Neural cell (in vitro differentiated cells): ENCODE data around the gene MSH3. TPM values are rescaled to one million over a fixed set of nuclear protein-coding genes. Genes with fewer than 3 reads are reported as not detected.

Experiments used
- H2AFZ ChIP-seq: fragments of 200-600, 300-800 bp; sonication (generic), shearing (Covaris generic); 2 replicates; pipeline ENCODE4 v1.6.0; 2014; ENCODE audit warnings: low read depth, mild to moderate bottlenecking, antibody characterized with exemption, low read length, moderate library complexity
- H3F3A ChIP-seq: fragments of 200-600 bp; shearing (Covaris generic); 2 replicates; pipeline ENCODE4 v1.6.1; 2016; ENCODE audit warnings: mild to moderate bottlenecking, moderate library complexity, mixed read lengths, antibody characterized with exemption, low read length; ENCODE audit not compliant: insufficient read depth, poor library complexity, severe bottlenecking
- H3K27ac ChIP-seq: fragments of 200-600, 300-800 bp; sonication (generic), shearing (Covaris generic); 2 replicates; pipeline ENCODE4 v1.5.1; 2014; ENCODE audit warnings: mild to moderate bottlenecking, low read length, moderate library complexity
- H3K27me3 ChIP-seq: fragments of 300-800, 200-600 bp; sonication (generic), shearing (Covaris generic); 2 replicates; pipeline ENCODE4 v1.6.0; 2014; ENCODE audit warnings: mild to moderate bottlenecking, low read depth, low read length, moderate library complexity; ENCODE audit not compliant: insufficient read depth
- H3K36me3 ChIP-seq: fragments of 300-800, 200-600 bp; sonication (generic), shearing (Covaris generic); 2 replicates; pipeline ENCODE4 v1.5.1; 2014; ENCODE audit warnings: mild to moderate bottlenecking, antibody characterized with exemption, low read length, moderate library complexity; ENCODE audit not compliant: insufficient read depth
- H3K4me2 ChIP-seq: fragments of 300-800, 200-600 bp; sonication (generic), shearing (Covaris generic); 2 replicates; pipeline ENCODE4 v1.6.0; 2014; ENCODE audit warnings: mild to moderate bottlenecking, low read length
- H3K4me3 ChIP-seq: fragments of 300-800, 200-600 bp; sonication (generic), shearing (Covaris generic); 2 replicates; pipeline ENCODE4 v1.5.1; 2014; ENCODE audit warnings: mild to moderate bottlenecking, low read length, moderate library complexity
- H3K79me2 ChIP-seq: fragments of 200-600 bp; shearing (Covaris generic); replicated peaks from 2 replicates; pipeline ENCODE4 v1.6.0; 2014; ENCODE audit warnings: mild to moderate bottlenecking, low read length, moderate library complexity; ENCODE audit not compliant: insufficient read depth
- H3K9ac ChIP-seq: fragments of 300-800, 200-600 bp; sonication (generic), shearing (Covaris generic); 2 replicates; pipeline ENCODE4 v1.6.1; 2016; ENCODE audit warnings: mild to moderate bottlenecking, low read length, mixed read lengths
- H3K9me2 ChIP-seq: fragments of 200-600 bp; shearing (Covaris generic); 2 replicates; pipeline ENCODE4 v1.6.1; 2016; ENCODE audit warnings: mild to moderate bottlenecking, low read length, mixed read lengths; ENCODE audit not compliant: insufficient read depth
- H3K9me3 ChIP-seq: fragments of 200-600, 300-800 bp; sonication (generic), shearing (Covaris generic); 2 replicates; pipeline ENCODE4 v1.6.1; 2016; ENCODE audit warnings: mild to moderate bottlenecking, mixed run types, low read length, moderate library complexity, mixed read lengths
- H4K20me1 ChIP-seq: fragments of 200-600 bp; shearing (Covaris generic); 2 replicates; pipeline ENCODE4 v1.6.1; 2016; ENCODE audit warnings: mild to moderate bottlenecking, mixed run types; ENCODE audit not compliant: insufficient read depth
- EP300 ChIP-seq: fragments of 450-650 bp; conservative IDR thresholded peaks from 2 replicates; pipeline ENCODE4 v1.6.1; 2014; ENCODE audit warnings: antibody characterized with exemption, mild to moderate bottlenecking, moderate library complexity; ENCODE audit not compliant: poor library complexity, severe bottlenecking
- EZH2 ChIP-seq: fragments of 200-600, 300-800 bp; shearing (Covaris generic), sonication (generic); IDR thresholded peaks from 2 replicates; pipeline ENCODE4 v1.6.1; 2014; ENCODE audit warnings: antibody characterized with exemption, low read length, borderline replicate concordance, mild to moderate bottlenecking; ENCODE audit not compliant: insufficient read depth, poor library complexity, severe bottlenecking
- MXI1 ChIP-seq: fragments of 450-650 bp; conservative IDR thresholded peaks from 2 replicates; pipeline ENCODE4 v1.6.1; 2014; ENCODE audit warnings: antibody characterized with exemption, mild to moderate bottlenecking; ENCODE audit not compliant: poor library complexity, severe bottlenecking
- POLR2AphosphoS5 ChIP-seq: IDR thresholded peaks from 2 replicates; pipeline ENCODE4 v1.6.1; 2012
- RAD21 ChIP-seq: fragments of 450-650 bp; conservative IDR thresholded peaks from 2 replicates; pipeline ENCODE4 v1.6.1; 2014; ENCODE audit warnings: antibody characterized with exemption, mild to moderate bottlenecking, moderate library complexity
- SMC3 ChIP-seq: fragments of 450-650 bp; conservative IDR thresholded peaks from 2 replicates; pipeline ENCODE4 v1.6.1; 2014; ENCODE audit warnings: antibody characterized with exemption, mild to moderate bottlenecking, moderate library complexity; ENCODE audit not compliant: poor library complexity
- TAF1 ChIP-seq: IDR thresholded peaks from 2 replicates; pipeline ENCODE4 v1.6.1; 2012; ENCODE audit warnings: low read depth
- polyA plus RNA-seq: library from polyadenylated mRNA; depleted of rRNA; stranded (reverse); fragments of >200 nt; gene quantifications from 2 replicates; pipeline ENCODE4 v1.2.3, GENCODE V29; 2014
- TF ChIP-seq, protein P1 (sequence below): IDR thresholded peaks from 2 replicates; pipeline ENCODE4 v1.6.1; 2012; ENCODE audit warnings: borderline replicate concordance
- TF ChIP-seq, protein P2 (sequence below): fragments of 450-650 bp; IDR thresholded peaks from 2 replicates; pipeline ENCODE4 v1.5.1; 2014; ENCODE audit warnings: antibody characterized with exemption, mild to moderate bottlenecking, moderate library complexity; ENCODE audit not compliant: poor library complexity, severe bottlenecking

MSH3 gene
- polyA plus RNA-seq, 1 donor from 2014 or later, result 9.8 TPM

DNA sequence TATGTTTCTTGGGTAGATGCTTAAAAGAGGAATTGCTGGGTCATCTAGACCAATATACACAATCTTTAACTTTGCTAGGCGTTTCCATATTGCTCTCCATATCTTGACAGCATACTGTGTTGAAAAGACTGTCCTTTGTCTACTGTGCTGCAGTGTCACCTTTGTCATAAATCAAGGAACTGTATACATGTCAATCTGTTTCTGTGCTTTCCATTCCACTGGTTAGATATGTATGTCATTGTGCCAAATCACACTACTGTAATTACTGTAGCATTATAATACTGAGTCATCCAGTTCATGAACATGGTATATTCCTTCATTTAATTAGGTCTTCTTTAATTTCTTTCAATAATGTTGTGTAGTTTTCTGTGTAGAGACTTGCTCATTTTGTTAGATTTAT is 156.0 kb downstream of the MSH3 start:
- H3K27me3 ChIP-seq, result no peaks in the 10 kb centered on the region
- H3K4me2 ChIP-seq, result peak overlapping the region; percentile 11
- no peaks in the 10 kb centered on the region for H4K20me1 ChIP-seq
- no peaks in the 10 kb centered on the region for H3K9me3 ChIP-seq
- H3F3A ChIP-seq, result no peaks in the 10 kb centered on the region
- H3K9ac ChIP-seq, result no peak overlapping the region
- H3K79me2 ChIP-seq, result no peaks in the 10 kb centered on the region
- H3K4me3 ChIP-seq, result peak overlapping the region; percentile 26
- no peaks in the 10 kb centered on the region for H3K9me2 ChIP-seq
- H3K36me3 ChIP-seq, result no peaks in the 10 kb centered on the region
- no peak overlapping the region for H2AFZ ChIP-seq
- no peak for TF ChIP-seq RAD21
- peak; percentile 94 for TF ChIP-seq EP300
- no peak for TF ChIP-seq TAF1
- TF ChIP-seq POLR2AphosphoS5, result peak; percentile 79
- peak overlapping the region; percentile 66 for H3K27ac ChIP-seq

DNA sequence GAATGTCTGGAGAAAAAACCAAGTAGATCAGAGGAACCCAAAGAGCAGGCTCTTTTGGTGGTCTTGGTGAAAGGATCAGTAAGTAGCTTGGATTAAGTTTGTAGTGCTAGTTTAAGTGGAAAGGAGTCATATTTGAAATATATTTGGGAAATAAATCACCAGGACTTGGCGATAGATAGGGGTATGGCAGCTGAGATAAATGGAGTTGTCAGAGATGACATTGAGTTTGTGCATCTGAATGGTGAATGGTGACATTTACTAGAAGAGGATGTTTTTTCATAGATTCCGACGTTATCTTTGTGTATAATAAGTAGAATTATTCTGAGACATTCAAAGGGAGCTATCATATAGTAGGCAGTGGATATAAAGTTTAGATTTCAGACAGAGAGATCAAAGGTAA is 162.1 kb downstream of the MSH3 start:
- H3K4me2 ChIP-seq, result no peak overlapping the region
- H3K79me2 ChIP-seq, result no peaks in the 10 kb centered on the region
- no peaks in the 10 kb centered on the region for H4K20me1 ChIP-seq
- no peaks in the 10 kb centered on the region for H3K36me3 ChIP-seq
- H3K4me3 ChIP-seq, result no peak overlapping the region
- no peaks in the 10 kb centered on the region for H3K27me3 ChIP-seq
- TF ChIP-seq, protein P1, sequence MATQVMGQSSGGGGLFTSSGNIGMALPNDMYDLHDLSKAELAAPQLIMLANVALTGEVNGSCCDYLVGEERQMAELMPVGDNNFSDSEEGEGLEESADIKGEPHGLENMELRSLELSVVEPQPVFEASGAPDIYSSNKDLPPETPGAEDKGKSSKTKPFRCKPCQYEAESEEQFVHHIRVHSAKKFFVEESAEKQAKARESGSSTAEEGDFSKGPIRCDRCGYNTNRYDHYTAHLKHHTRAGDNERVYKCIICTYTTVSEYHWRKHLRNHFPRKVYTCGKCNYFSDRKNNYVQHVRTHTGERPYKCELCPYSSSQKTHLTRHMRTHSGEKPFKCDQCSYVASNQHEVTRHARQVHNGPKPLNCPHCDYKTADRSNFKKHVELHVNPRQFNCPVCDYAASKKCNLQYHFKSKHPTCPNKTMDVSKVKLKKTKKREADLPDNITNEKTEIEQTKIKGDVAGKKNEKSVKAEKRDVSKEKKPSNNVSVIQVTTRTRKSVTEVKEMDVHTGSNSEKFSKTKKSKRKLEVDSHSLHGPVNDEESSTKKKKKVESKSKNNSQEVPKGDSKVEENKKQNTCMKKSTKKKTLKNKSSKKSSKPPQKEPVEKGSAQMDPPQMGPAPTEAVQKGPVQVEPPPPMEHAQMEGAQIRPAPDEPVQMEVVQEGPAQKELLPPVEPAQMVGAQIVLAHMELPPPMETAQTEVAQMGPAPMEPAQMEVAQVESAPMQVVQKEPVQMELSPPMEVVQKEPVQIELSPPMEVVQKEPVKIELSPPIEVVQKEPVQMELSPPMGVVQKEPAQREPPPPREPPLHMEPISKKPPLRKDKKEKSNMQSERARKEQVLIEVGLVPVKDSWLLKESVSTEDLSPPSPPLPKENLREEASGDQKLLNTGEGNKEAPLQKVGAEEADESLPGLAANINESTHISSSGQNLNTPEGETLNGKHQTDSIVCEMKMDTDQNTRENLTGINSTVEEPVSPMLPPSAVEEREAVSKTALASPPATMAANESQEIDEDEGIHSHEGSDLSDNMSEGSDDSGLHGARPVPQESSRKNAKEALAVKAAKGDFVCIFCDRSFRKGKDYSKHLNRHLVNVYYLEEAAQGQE, result no peak
- TF ChIP-seq EZH2 (no peak), MXI1 (no peak), TAF1 (no peak), SMC3 (no peak), RAD21 (no peak), EP300 (no peak), POLR2AphosphoS5 (no peak)
- TF ChIP-seq, protein P2, sequence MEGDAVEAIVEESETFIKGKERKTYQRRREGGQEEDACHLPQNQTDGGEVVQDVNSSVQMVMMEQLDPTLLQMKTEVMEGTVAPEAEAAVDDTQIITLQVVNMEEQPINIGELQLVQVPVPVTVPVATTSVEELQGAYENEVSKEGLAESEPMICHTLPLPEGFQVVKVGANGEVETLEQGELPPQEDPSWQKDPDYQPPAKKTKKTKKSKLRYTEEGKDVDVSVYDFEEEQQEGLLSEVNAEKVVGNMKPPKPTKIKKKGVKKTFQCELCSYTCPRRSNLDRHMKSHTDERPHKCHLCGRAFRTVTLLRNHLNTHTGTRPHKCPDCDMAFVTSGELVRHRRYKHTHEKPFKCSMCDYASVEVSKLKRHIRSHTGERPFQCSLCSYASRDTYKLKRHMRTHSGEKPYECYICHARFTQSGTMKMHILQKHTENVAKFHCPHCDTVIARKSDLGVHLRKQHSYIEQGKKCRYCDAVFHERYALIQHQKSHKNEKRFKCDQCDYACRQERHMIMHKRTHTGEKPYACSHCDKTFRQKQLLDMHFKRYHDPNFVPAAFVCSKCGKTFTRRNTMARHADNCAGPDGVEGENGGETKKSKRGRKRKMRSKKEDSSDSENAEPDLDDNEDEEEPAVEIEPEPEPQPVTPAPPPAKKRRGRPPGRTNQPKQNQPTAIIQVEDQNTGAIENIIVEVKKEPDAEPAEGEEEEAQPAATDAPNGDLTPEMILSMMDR, result no peak
- no peak overlapping the region for H2AFZ ChIP-seq
- no peak overlapping the region for H3K9ac ChIP-seq
- H3K27ac ChIP-seq, result no peak overlapping the region
- H3K9me2 ChIP-seq, result no peaks in the 10 kb centered on the region
- no peaks in the 10 kb centered on the region for H3K9me3 ChIP-seq
- H3F3A ChIP-seq, result no peaks in the 10 kb centered on the region

DNA sequence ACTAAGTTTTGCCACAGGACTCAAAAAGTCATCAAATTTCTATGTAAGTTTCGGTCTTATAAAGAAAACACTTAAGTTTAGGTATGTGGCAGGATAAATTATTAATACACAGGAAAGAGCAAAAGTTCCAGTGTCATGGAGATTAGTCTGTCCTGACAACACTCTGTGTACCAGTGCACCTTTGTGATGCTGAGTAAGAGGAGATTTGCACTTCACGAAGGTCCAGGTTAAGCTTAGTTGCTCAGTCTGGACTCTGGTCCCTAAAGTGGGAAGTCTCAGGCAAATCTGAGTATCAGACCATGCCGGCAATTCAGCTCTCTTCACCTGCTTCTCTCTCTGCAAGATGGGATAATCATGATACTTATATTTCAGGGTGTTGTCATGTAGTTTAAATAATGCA is 166.2 kb downstream of the MSH3 start:
- no peak overlapping the region for H3K27ac ChIP-seq
- H3K9me2 ChIP-seq, result no peaks in the 10 kb centered on the region
- no peaks in the 10 kb centered on the region for H3K79me2 ChIP-seq
- H3K9ac ChIP-seq, result no peak overlapping the region
- H3K27me3 ChIP-seq, result no peaks in the 10 kb centered on the region
- no peaks in the 10 kb centered on the region for H3F3A ChIP-seq
- H3K36me3 ChIP-seq, result no peaks in the 10 kb centered on the region
- no peak overlapping the region for H2AFZ ChIP-seq
- no peak for TF ChIP-seq SMC3
- TF ChIP-seq POLR2AphosphoS5, result no peak
- TF ChIP-seq, protein P2, result no peak
- TF ChIP-seq MXI1, result no peak
- no peak for TF ChIP-seq TAF1
- TF ChIP-seq RAD21, result no peak
- TF ChIP-seq EZH2, result no peak
- TF ChIP-seq EP300, result no peak
- TF ChIP-seq, protein P1, result no peak
- H3K4me2 ChIP-seq, result no peak overlapping the region
- no peaks in the 10 kb centered on the region for H3K9me3 ChIP-seq
- H4K20me1 ChIP-seq, result no peaks in the 10 kb centered on the region
- H3K4me3 ChIP-seq, result no peak overlapping the region
